K562 (cell line): Measurements from ENCODE around the gene GZMM. TPM values are rescaled to one million over a fixed set of nuclear protein-coding genes. Genes with fewer than 3 reads are reported as not detected.

Source experiments
- CREBBP ChIP-seq: IDR thresholded peaks from one replicate; pipeline ENCODE4 v1.6.1; 2012; ENCODE audit warnings: low read depth, mild to moderate bottlenecking, control low read depth, inconsistent platforms, low read length
- DACH1 ChIP-seq: fragments of 450-650 bp; IDR thresholded peaks from 2 replicates; pipeline ENCODE4 v1.6.1; 2018; ENCODE audit not compliant: partially characterized antibody
- ETV1 ChIP-seq: fragments of 450-650 bp; conservative IDR thresholded peaks from 2 replicates; pipeline ENCODE4 v1.6.1; 2016; ENCODE audit warnings: missing genetic modification characterization, control low read depth, low read depth, missing compliant biosample characterization
- HMG20A ChIP-seq: fragments of 450-650 bp; formaldehyde crosslinking; conservative IDR thresholded peaks from 2 replicates; pipeline ENCODE4 v1.4.0; 2020; ENCODE audit warnings: mild to moderate bottlenecking, mixed read lengths
- MAZ ChIP-seq, 2 experiments: fragments of 450-650 bp in 1 of 2; sonication (generic) in 1 of 2; formaldehyde crosslinking; IDR thresholded peaks in 1 of 2; conservative IDR thresholded peaks in 1 of 2; 2 replicates each; pipeline versions ENCODE4 v1.4.0 to v1.5.0; 2020; ENCODE audit warnings: mild to moderate bottlenecking in 1 of 2, missing genetic modification reagents in 1 of 2
- MEF2D ChIP-seq: conservative IDR thresholded peaks from 2 replicates; pipeline ENCODE4 v1.6.1; 2016; ENCODE audit warnings: low read depth, missing genetic modification characterization, missing compliant biosample characterization
- NCOA1 ChIP-seq: fragments of 450-650 bp; IDR thresholded peaks from 2 replicates; pipeline ENCODE4 v1.6.1; 2016; ENCODE audit warnings: low read depth
- NFYB ChIP-seq: IDR thresholded peaks from 2 replicates; pipeline ENCODE4 v1.6.1; 2011; ENCODE audit warnings: mild to moderate bottlenecking, moderate library complexity; ENCODE audit not compliant: insufficient read length; ENCODE audit errors: extremely low read depth
- SIN3B ChIP-seq: fragments of 450-650 bp; IDR thresholded peaks from 2 replicates; pipeline ENCODE4 v1.6.1; 2017; ENCODE audit warnings: low read depth, mild to moderate bottlenecking, moderate library complexity
- SNIP1 ChIP-seq: fragments of 450-650 bp; IDR thresholded peaks from 2 replicates; pipeline ENCODE4 v1.7.1; 2017; ENCODE audit warnings: low read depth, mild to moderate bottlenecking
- SRF ChIP-seq, 2 experiments: fragments of 250-450, 450-650 bp in 1 of 2; sonication (Bioruptor Pico) in 1 of 2; sonication (generic) in 1 of 2; formaldehyde crosslinking; IDR thresholded peaks; 2 replicates each; pipeline versions ENCODE4 v1.5.0 to v1.5.1; 2020 to 2022; ENCODE audit warnings: mild to moderate bottlenecking in 1 of 2, missing genetic modification reagents in 1 of 2
- TRIM24 ChIP-seq, 2 experiments: fragments of 450-650 bp; IDR thresholded peaks; 2 replicates each; pipeline ENCODE4 v1.6.1; 2016
- ZFPM2 ChIP-seq: fragments of 250-450 bp; sonication (Bioruptor Pico); IDR thresholded peaks from 2 replicates; pipeline ENCODE4 v1.5.1; 2022; ENCODE audit warnings: mild to moderate bottlenecking
- polyA plus RNA-seq, 8 experiments: library from polyadenylated mRNA; depleted of rRNA in 4 of 8; stranded (reverse) in 5 of 8; unstranded in 3 of 8; fragments of >200 nt; fragmentation: Nextera tagmentation in 2 of 8; fragmentation: Illumina TruSeq in 1 of 8; extraction: Ambion mirVana in 2 of 8; extraction: Trizol in 1 of 8; gene quantifications; 2 replicates each; pipeline versions ENCODE4 v1.2.1 to v1.2.3, GENCODE V29; 2011 to 2014; ENCODE audit warnings: inconsistent platforms in 1 of 8, missing spikeins in 1 of 8
- total RNA-seq, 7 experiments: library from RNA; depleted of rRNA in 6 of 7; stranded (reverse); fragments of >200 nt in 6 of 7; fragmentation: Illumina TruSeq in 2 of 7; extraction: Trizol in 2 of 7; gene quantifications; 2 replicates each; pipeline versions ENCODE4 v1.2.1 to v1.2.3, GENCODE V29; 2011 to 2021; ENCODE audit warnings: low replicate concordance in 1 of 7
- TF ChIP-seq, protein P1 (sequence below): sonication (generic); formaldehyde crosslinking; IDR thresholded peaks from 2 replicates; pipeline ENCODE4 v1.8.1; 2022; ENCODE audit warnings: missing genetic modification reagents
- TF ChIP-seq, protein P2 (sequence below): fragments of 250-450 bp; sonication (Bioruptor Pico); IDR thresholded peaks from 2 replicates; pipeline ENCODE4 v1.8.0; 2022; ENCODE audit warnings: inconsistent platforms, mild to moderate bottlenecking, moderate library complexity, borderline replicate concordance
- TF ChIP-seq, protein P3 (sequence below): IDR thresholded peaks from 3 replicates; pipeline ENCODE4 v1.6.1; 2011; ENCODE audit warnings: borderline replicate concordance, mild to moderate bottlenecking, moderate library complexity; ENCODE audit not compliant: insufficient read length; ENCODE audit errors: extremely low read depth
- TF ChIP-seq, protein P4 (sequence below): fragments of 450-650 bp; formaldehyde crosslinking; IDR thresholded peaks from 2 replicates; pipeline ENCODE4 v1.4.0; 2020; ENCODE audit warnings: mild to moderate bottlenecking, moderate library complexity
- TF ChIP-seq, protein P5 (sequence below): sonication (generic); formaldehyde crosslinking; IDR thresholded peaks from 2 replicates; pipeline ENCODE4 v1.8.0; 2022; ENCODE audit warnings: mild to moderate bottlenecking, missing genetic modification reagents
- TF ChIP-seq, protein P6 (sequence below): fragments of 450-650 bp; IDR thresholded peaks from 2 replicates; pipeline ENCODE4 v1.6.1; 2016

Gene GZMM
- total and polyA plus RNA-seq, 9 of the 15 experiments (the other 6 are each of a cell fraction or from before 2014, with no cell fraction given) = 0.08 to 2.6 (median 0.70) TPM; not detected in 2

DNA sequence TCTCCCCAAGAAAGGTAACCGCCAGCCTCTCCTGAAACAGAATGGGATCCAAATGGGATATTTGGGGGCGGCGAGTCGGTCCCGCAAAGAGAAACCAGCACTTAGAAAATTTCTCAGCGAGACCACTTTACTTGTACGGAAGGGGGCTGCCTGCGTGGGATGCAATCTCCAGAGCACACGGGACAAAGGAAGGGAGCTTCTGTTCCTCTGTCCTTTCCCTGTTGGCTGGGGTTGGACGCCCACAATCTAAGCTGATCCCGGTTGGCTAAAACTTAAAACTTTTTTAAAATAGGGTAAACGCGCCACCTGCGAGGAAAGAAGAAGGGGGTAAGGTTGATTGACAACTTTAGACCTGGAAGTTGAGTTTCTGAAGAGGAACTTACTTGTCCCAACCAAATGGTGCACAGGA lies 27.7 kb downstream of the GZMM start (continued):
- TF ChIP-seq, protein P1, sequence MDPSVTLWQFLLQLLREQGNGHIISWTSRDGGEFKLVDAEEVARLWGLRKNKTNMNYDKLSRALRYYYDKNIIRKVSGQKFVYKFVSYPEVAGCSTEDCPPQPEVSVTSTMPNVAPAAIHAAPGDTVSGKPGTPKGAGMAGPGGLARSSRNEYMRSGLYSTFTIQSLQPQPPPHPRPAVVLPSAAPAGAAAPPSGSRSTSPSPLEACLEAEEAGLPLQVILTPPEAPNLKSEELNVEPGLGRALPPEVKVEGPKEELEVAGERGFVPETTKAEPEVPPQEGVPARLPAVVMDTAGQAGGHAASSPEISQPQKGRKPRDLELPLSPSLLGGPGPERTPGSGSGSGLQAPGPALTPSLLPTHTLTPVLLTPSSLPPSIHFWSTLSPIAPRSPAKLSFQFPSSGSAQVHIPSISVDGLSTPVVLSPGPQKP = no peak
- TF ChIP-seq SIN3B (0 out of 2 replicates have a peak, but pooled peaks have one; percentile 14), CREBBP (no peak), ETV1 (no peak), MAZ (CRISPR knock-in tag; conservative IDR thresholded peaks at IDR 0.05 in 1 of 2, IDR thresholded peaks at IDR 0.05 in 1 of 2) (peak in 1 of 2 experiments; percentile 3; a peak in 1 of 4 replicates), SRF (CRISPR knock-in tag; IDR thresholded peaks at IDR 0.05) (no peak), SNIP1 (no peak), DACH1 (no peak), TRIM24 (IDR thresholded peaks at IDR 0.05) (no peak), HMG20A (no peak), NFYB (peak; percentile 6), ZFPM2 (CRISPR knock-in tag) (no peak), NCOA1 (no peak), MEF2D (tag) (no peak)
- TF ChIP-seq, protein P2, sequence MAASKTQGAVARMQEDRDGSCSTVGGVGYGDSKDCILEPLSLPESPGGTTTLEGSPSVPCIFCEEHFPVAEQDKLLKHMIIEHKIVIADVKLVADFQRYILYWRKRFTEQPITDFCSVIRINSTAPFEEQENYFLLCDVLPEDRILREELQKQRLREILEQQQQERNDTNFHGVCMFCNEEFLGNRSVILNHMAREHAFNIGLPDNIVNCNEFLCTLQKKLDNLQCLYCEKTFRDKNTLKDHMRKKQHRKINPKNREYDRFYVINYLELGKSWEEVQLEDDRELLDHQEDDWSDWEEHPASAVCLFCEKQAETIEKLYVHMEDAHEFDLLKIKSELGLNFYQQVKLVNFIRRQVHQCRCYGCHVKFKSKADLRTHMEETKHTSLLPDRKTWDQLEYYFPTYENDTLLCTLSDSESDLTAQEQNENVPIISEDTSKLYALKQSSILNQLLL (CRISPR knock-in tag) = no peak
- TF ChIP-seq, protein P3, sequence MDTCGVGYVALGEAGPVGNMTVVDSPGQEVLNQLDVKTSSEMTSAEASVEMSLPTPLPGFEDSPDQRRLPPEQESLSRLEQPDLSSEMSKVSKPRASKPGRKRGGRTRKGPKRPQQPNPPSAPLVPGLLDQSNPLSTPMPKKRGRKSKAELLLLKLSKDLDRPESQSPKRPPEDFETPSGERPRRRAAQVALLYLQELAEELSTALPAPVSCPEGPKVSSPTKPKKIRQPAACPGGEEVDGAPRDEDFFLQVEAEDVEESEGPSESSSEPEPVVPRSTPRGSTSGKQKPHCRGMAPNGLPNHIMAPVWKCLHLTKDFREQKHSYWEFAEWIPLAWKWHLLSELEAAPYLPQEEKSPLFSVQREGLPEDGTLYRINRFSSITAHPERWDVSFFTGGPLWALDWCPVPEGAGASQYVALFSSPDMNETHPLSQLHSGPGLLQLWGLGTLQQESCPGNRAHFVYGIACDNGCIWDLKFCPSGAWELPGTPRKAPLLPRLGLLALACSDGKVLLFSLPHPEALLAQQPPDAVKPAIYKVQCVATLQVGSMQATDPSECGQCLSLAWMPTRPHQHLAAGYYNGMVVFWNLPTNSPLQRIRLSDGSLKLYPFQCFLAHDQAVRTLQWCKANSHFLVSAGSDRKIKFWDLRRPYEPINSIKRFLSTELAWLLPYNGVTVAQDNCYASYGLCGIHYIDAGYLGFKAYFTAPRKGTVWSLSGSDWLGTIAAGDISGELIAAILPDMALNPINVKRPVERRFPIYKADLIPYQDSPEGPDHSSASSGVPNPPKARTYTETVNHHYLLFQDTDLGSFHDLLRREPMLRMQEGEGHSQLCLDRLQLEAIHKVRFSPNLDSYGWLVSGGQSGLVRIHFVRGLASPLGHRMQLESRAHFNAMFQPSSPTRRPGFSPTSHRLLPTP = no peak
- TF ChIP-seq, protein P4, sequence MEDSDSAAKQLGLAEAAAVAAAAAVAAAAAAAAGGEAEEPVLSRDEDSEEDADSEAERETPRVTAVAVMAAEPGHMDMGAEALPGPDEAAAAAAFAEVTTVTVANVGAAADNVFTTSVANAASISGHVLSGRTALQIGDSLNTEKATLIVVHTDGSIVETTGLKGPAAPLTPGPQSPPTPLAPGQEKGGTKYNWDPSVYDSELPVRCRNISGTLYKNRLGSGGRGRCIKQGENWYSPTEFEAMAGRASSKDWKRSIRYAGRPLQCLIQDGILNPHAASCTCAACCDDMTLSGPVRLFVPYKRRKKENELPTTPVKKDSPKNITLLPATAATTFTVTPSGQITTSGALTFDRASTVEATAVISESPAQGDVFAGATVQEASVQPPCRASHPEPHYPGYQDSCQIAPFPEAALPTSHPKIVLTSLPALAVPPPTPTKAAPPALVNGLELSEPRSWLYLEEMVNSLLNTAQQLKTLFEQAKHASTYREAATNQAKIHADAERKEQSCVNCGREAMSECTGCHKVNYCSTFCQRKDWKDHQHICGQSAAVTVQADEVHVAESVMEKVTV (CRISPR knock-in tag) = no peak
- TF ChIP-seq, protein P5, sequence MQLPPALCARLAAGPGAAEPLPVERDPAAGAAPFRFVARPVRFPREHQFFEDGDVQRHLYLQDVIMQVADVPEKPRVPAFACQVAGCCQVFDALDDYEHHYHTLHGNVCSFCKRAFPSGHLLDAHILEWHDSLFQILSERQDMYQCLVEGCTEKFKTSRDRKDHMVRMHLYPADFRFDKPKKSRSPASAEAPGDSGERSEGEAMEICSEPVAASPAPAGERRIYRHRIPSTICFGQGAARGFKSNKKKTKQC (CRISPR knock-in tag) = no peak
- TF ChIP-seq, protein P6, sequence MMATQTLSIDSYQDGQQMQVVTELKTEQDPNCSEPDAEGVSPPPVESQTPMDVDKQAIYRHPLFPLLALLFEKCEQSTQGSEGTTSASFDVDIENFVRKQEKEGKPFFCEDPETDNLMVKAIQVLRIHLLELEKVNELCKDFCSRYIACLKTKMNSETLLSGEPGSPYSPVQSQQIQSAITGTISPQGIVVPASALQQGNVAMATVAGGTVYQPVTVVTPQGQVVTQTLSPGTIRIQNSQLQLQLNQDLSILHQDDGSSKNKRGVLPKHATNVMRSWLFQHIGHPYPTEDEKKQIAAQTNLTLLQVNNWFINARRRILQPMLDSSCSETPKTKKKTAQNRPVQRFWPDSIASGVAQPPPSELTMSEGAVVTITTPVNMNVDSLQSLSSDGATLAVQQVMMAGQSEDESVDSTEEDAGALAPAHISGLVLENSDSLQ = peak; percentile 64; the same call in 1 of the 2 replicates
